Body of pancreas (tissue), 4 donors: Measurements from ENCODE around the gene FKBP7. TPM values are rescaled to one million over a fixed set of nuclear protein-coding genes. Genes with fewer than 3 reads are reported as not detected.

Source experiments
- ATAC-seq: fragments of 150-250 bp; one replicate; pipeline ENCODE4 v1.9.1; 2016
- DNase-seq, 4 donors: peaks; one replicate each; pipeline ENCODE4 v3.0.0-alpha.2; 2019
- H3K27ac ChIP-seq, 4 donors: fragments of 200-600 bp; sonication (generic); 1 replicate in 3 of 4; 2 replicates in 1 of 4; pipeline versions ENCODE4 v1.5.1 to v1.6.1; 2016 to 2019; ENCODE audit warnings: mild to moderate bottlenecking in 1 of 4, mixed read lengths in 1 of 4, moderate library complexity in 1 of 4
- H3K27me3 ChIP-seq, 2 donors: fragments of 200-600 bp; sonication (generic); one replicate each; pipeline ENCODE4 v1.6.0; 2016; ENCODE audit warnings: mild to moderate bottlenecking in 1 of 2
- H3K36me3 ChIP-seq, 2 donors: fragments of 200-600 bp; sonication (generic); replicated peaks in 1 of 2; 2 replicates each; pipeline ENCODE4 v1.5.1; 2016; ENCODE audit warnings: low read depth in 2 of 2; ENCODE audit not compliant: insufficient read depth in 1 of 2
- H3K4me1 ChIP-seq: fragments of 200-600 bp; sonication (generic); one replicate; pipeline ENCODE4 v1.6.0; 2016
- H3K4me3 ChIP-seq, 2 donors: fragments of 200-600 bp; sonication (generic); 1 replicate in 1 of 2; 2 replicates in 1 of 2; pipeline ENCODE4 v1.5.1; 2016 to 2019
- H3K9me3 ChIP-seq, 3 donors: fragments of 200-600 bp; sonication (generic); 1 replicate in 2 of 3; 2 replicates in 1 of 3; pipeline ENCODE4 v1.5.1; 2016
- POLR2A ChIP-seq, 3 donors: fragments of 450-650 bp; IDR thresholded peaks; one replicate each; pipeline ENCODE4 v1.6.1; 2016; ENCODE audit warnings: antibody characterized with exemption in 3 of 3, mild to moderate bottlenecking in 2 of 3
- WGBS, 2 donors: methylation state at CpG; one replicate each; pipeline ENCODE4 v1.1.5; 2017; 5-methylcytosine and 5-hydroxymethylcytosine counted together
- intact Hi-C: fragments of 100-400 bp; cut with DNase I; formaldehyde crosslinking; loops from one replicate; pipeline ENCODE4 v1.15.1; 2023
- total RNA-seq, 2 donors: library from RNA; depleted of rRNA; stranded (reverse); fragments of >200 nt; gene quantifications; one replicate each; pipeline ENCODE4 v1.1.0, GENCODE V29; 2016
- TF ChIP-seq, protein P1 (sequence below), 7 experiments: fragments of 450-650 bp in 4 of 7; fragments of 200-600 bp in 3 of 7; sonication (generic) in 3 of 7; IDR thresholded peaks; one replicate each; pipeline ENCODE4 v1.5.1; 2016 to 2019; ENCODE audit warnings: antibody characterized with exemption in 7 of 7

The FKBP7 gene
- total RNA-seq, 2 donors from 2014 or later, result 2.9 to 4.6 TPM

GRCh38 chr2:178482437-178482836 lies 4.0 kb upstream of the FKBP7 start:
- WGBS, 2 donors, result 67 to 71% methylated on average over 4 of the region's 4 CpGs
- Histone ChIP-seq H3K4me3 (no peak overlapping the region), H3K27ac (no peak overlapping the region), H3K36me3 (no peaks in the 10 kb centered on the region), H3K9me3 (no peaks in the 10 kb centered on the region), H3K27me3 (no peaks in the 10 kb centered on the region), H3K4me1 (peaks cover 52% of the 10 kb centered on the region)
- TF ChIP-seq, protein P1, sequence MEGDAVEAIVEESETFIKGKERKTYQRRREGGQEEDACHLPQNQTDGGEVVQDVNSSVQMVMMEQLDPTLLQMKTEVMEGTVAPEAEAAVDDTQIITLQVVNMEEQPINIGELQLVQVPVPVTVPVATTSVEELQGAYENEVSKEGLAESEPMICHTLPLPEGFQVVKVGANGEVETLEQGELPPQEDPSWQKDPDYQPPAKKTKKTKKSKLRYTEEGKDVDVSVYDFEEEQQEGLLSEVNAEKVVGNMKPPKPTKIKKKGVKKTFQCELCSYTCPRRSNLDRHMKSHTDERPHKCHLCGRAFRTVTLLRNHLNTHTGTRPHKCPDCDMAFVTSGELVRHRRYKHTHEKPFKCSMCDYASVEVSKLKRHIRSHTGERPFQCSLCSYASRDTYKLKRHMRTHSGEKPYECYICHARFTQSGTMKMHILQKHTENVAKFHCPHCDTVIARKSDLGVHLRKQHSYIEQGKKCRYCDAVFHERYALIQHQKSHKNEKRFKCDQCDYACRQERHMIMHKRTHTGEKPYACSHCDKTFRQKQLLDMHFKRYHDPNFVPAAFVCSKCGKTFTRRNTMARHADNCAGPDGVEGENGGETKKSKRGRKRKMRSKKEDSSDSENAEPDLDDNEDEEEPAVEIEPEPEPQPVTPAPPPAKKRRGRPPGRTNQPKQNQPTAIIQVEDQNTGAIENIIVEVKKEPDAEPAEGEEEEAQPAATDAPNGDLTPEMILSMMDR (IDR thresholded peaks at IDR 0.05), result no peak
- TF ChIP-seq POLR2A (IDR thresholded peaks at IDR 0.05), result no peak
- DNase-seq (no peak), ATAC-seq (no peak)
- intact Hi-C loops, result no loop called here

GRCh38 chr2:178480227-178481181 lies 2.1 kb upstream of the FKBP7 start, which contains the start of gene PLEKHA3:
PLEKHA3 (plus strand) TSS chr2:178480457; CDS start chr2:178480870, 413 bp downstream.
- peak within 1 kb of the TSS; percentile 83 to 91 for H3K4me3 ChIP-seq
- ATAC-seq (peak; percentile 93), DNase-seq (peak; percentile 96 to 98 (median 97))
- WGBS, 2 donors, result 0% methylated on average over 47 to 92 of the region's 92 CpGs
- peak within 1 kb of the TSS; percentile 92 to 98 (median 96) for H3K27ac ChIP-seq
- H3K4me1 ChIP-seq, result peaks cover 57% of the 10 kb centered on the region
- no peaks in the 10 kb centered on the region for H3K9me3 ChIP-seq
- TF ChIP-seq, protein P1 (IDR thresholded peaks at IDR 0.05), result no peak
- TF ChIP-seq POLR2A (IDR thresholded peaks at IDR 0.05), result peak; percentile 82 to 91 (median 88)
- H3K27me3 ChIP-seq, result no peaks in the 10 kb centered on the region
- intact Hi-C loops, result no loop called here
- H3K36me3 ChIP-seq, result no peaks in the 10 kb centered on the region

GRCh38 chr2:178479758-178480226 lies 1.4 kb upstream of the FKBP7 start:
- Histone ChIP-seq H3K27ac (peak overlapping the region; percentile 92 to 98 (median 96)), H3K9me3 (no peaks in the 10 kb centered on the region), H3K4me1 (peaks cover 50% of the 10 kb centered on the region), H3K27me3 (no peaks in the 10 kb centered on the region), H3K36me3 (no peaks in the 10 kb centered on the region), H3K4me3 (no peak overlapping the region)
- ATAC-seq (no peak), DNase-seq (no peak)
- TF ChIP-seq, protein P1 (IDR thresholded peaks at IDR 0.05), result no peak
- TF ChIP-seq POLR2A (IDR thresholded peaks at IDR 0.05), result no peak
- WGBS, 2 donors, result 25 to 27% methylated on average over 19 of the region's 19 CpGs
- intact Hi-C loops, result no loop called here

- DNase-seq (no peak), ATAC-seq (no peak)
- TF ChIP-seq POLR2A (IDR thresholded peaks at IDR 0.05), result no peak
- TF ChIP-seq, protein P1 (IDR thresholded peaks at IDR 0.05), result peak in 1 of 7 experiments; percentile 6
- peaks cover 44% of the 10 kb centered on the region for H3K4me1 ChIP-seq
- 46 to 51% methylated on average over 4 of the region's 4 CpGs for WGBS, 2 donors
- peak overlapping the region; percentile 92 to 98 (median 96) for H3K27ac ChIP-seq
- H3K4me3 ChIP-seq, result peak overlapping the region in 1 of 2 donors; percentile 60
- H3K36me3 ChIP-seq, result no peaks in the 10 kb centered on the region
- H3K27me3 ChIP-seq, result no peaks in the 10 kb centered on the region
- intact Hi-C loops, result no loop called here
- no peaks in the 10 kb centered on the region for H3K9me3 ChIP-seq
These were observed 846 bp upstream of the FKBP7 start for GRCh38 chr2:178479275-178479616.
